HG03520 (cell line): ENCODE results near the gene CCL5.
A peak's percentile ranks its signal among the peaks of the same experiment; 100 is the strongest.

ENCODE experiments used
- ATAC-seq: cut with Tn5 transposase; IDR thresholded peaks from one replicate; pipeline ENCODE4 v1.9.1; 2021; ENCODE audit warnings: mild to moderate bottlenecking, moderate library complexity; ENCODE audit not compliant: unreplicated experiment

The CCL5 gene

DNA sequence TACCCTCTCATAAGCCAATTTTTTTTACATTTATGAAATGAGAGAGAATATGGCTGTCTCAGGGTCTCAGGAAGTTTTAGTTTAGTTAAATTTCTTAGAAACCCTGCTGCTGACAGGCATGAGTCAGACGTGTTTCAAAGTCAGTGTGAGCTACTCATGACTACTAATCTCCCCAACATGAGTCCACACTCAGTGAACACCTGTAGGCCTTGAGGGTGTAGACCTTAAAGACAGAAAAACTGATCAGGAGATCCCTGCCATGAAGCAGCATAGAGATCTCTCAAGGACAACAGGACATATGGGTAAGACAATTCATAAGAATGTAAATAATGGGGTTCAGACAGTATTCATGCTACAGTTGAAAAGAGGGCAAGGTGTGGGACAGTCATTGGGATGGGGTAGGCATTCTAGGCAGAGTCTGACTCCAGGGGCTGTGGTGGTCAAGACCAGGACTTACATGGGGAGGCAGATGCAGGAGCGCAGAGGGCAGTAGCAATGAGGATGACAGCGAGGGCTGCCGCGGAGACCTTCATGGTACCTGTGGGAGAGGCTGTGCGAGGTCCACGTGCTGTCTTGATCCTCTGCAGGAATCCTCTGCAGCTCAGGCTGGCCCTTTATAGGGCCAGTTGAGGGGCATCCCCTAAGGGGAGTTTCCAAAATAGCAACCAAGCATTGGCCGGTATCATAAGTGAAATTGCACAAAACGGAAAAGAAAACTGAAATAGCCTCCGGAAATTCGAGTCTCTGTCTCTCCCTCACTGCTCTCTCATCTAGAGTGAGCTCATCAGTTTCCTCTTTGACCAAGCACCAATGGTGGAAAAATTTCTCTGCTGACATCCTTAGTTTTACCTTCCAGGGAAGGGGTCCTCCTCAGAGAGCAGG, at the start of gene CCL5:
Gene CCL5 (minus strand): TSS at position 588 of the 882 bp plus-strand sequence.
- ATAC-seq = peak; percentile 91

DNA sequence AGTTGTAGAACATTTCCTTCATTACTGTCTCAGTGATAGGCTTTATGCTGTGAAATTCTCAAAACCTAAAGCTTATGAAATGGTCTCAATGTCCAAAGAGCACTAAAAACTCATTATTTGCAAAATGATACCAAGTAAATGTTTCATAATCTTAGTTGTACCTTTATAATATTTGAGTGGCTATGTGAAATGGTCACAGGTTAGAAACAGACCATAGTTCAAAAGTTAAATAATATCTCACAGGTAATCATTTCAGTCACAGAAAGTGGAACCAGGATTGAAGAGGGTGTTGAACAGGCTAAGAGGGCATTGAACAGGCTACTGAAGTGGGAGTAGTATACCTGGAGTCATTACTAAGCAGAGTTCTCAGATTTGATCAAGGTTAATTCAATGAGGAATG, 47.6 kb upstream of the CCL5 start:
- ATAC-seq = no peak

DNA sequence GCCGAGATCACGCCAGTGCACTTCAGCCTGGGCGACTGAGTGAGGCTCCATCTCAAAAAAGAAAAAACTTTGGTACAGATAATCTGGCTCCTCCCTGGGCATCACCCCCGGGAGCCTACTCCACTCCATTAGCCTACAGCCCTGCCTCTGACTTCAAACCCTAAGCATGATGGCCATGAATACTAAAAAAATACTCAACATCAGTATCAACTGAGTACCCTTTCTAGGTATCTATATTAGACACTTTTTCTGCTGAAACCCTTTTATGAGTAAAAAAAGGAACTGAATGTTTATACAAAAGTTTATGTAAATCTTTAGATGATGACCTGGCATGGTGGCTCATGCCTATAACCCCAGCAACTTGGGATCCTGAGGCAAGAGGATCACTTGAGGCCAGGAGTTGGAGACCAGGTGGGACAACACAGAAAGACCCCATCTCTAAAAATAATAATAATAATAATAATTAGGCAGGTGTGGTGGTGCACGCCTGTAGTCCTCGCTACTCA, 43.5 kb upstream of the CCL5 start:
- no peak for ATAC-seq

DNA sequence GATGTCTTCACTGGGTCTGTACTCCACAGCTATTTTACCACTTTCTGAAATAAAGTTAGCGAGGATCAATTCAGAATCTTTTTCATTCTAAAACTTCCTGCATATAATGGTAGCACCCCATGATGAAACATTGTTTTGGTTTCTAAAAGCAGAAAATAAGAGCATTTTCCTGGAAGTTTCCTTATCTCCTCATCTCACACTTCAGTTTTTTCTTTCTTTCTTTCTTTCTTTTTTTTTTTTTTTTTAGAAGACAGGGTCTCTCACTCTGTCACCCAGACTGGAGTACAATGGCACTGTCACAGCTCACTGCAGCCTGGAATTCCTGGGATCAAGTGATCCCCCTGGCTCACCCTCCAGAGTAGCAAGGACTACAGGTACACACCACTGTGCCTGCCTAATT, 40.1 kb upstream of the CCL5 start:
- ATAC-seq = no peak

DNA sequence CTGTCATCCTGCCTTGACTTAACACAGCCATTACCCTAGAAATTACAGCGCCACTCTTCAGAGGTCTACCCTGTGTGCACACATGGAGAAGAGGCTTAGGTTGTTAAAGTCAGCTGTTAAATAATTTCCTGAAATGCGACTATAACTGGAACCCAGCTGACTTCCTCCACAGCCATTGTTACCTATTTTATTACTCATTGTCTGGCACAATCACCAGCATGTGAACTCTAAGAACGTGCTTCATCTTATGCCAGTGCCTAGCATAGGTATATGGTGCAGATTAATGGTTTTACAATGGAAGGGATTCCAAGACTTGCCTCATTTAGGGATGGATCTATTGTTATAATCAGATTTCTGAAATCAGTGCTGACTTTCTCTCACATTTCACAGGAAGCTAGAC, 38.5 kb upstream of the CCL5 start:
- no peak for ATAC-seq

DNA sequence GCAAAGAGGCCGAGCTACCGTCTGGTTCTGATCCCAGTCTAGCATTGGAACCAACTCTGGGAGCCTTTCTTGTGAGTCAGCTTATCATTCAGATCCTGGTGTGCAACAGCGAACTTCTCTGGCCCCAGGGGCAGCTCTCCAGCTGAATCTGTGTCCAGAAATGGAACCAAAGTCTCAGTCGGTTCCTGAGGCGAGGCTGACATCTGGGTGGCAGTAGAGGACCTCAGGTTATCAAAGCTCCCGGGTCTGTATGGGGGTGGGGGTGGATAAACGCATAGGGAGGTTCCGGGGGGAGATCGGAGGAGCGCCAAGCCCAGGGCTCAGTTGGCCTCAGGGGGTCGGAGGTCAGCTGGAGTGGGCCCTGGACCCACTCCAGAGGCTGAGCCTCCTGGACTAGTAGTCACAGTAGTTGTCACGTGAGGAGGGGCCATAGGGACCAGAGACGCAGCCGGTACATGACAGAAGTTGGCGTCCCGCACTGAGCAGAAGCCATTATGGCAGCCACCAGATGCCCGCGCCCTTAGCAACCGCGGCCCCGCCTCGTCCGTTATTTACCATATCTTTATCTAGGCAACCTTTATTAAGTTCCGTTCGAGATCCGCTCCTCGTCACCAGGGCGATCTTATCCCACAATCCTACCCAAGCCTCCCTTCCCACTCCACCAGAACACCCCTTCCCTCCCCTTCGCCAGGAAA, 37.5 kb upstream of the CCL5 start:
- ATAC-seq = no peak

DNA sequence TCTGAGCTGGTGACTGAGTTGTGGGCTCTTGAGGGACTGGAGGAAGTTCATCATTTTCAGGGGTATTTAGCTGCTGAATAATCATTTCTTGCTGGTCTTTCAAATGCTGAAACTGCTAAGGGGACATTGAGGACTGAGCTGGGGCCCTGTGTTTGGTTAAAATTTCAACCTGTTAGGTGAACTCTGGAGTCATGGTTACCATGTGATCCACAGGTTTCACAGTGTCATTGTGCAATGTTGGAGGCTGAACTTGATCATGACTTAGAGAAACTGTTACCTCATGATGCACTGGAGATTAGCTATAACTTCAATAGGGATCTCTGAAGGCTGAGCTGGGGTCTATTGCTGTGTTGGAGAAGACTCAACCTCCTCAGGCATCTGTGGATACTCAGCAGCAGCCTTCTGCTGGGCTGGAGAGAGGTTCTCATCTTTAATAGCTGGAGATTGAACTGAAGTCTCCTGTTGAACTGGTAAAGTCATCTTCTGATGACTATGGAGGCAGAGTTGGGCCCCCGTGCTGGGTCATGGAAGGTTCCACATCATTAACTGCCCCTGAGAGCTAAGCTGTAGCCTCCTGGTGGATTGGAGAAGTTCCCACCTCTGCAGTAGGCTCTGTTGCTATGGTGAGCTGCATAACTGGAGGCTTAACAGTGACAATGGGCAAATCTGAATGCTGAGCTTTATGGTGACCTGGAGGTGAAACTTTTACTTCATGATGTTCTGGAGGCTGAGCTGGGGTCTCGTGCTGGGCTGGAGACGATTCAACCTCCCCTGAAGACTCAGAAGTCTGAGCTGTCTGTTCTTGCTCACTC, 35.2 kb upstream of the CCL5 start:
- ATAC-seq = no peak

DNA sequence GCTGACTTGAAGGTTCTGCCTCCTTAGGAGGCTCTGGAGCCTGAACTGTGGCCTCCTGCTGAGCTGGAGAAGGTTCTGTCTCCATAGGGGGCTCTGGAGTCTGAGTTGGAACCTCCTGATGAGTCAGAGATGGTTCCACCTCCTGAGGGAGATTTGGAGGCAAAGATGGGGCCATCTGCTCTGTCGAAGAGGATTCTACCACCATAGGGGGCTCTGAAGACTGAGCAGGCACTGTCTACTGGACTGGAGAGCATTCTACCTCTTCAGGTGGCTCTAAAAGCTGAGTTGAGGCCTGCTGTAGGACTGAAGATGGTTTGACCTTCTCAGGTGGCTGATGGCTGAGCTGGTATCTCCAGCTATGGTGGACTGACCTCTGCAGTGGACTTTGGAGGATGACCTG, 34.2 kb upstream of the CCL5 start:
- ATAC-seq = no peak

DNA sequence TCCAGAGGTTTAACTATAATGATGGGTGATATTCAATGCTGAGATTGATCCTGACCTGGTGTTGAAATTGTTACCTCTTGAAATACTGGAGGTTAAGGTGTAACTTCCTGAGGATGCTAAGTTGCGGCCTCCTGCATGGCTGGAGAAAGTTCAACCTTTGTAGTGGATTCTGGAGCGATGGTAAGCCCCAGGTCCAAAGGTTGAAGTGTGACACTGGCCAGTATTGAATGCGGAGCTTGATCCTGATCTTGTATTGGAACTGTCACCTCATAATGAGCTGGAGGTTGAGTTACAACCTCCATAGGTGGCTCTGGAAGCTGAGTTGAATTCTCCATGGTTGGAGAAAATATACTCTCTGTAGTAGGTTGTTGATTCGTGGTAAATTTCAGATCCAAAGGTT, 33.4 kb upstream of the CCL5 start:
- ATAC-seq = no peak

DNA sequence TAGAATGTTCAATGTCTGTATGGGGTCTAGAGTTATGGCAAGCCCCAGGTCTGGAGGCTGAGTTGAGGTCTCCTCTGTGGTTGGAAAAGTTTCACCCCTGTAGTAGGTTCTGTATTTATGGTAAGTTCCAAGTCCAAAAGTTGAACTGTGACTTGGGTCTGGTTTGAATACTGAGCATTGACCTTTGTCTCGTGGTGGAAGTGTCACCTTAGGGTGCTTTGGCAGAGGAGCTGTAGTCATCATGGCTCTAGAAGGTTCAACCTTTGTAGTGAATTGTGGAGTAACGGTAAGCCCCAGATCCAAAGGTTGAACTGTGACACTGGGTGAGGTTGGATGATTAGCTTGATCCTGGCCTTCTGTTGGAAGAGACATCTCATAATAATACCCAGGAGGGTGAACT, 32.8 kb upstream of the CCL5 start:
- no peak for ATAC-seq

DNA sequence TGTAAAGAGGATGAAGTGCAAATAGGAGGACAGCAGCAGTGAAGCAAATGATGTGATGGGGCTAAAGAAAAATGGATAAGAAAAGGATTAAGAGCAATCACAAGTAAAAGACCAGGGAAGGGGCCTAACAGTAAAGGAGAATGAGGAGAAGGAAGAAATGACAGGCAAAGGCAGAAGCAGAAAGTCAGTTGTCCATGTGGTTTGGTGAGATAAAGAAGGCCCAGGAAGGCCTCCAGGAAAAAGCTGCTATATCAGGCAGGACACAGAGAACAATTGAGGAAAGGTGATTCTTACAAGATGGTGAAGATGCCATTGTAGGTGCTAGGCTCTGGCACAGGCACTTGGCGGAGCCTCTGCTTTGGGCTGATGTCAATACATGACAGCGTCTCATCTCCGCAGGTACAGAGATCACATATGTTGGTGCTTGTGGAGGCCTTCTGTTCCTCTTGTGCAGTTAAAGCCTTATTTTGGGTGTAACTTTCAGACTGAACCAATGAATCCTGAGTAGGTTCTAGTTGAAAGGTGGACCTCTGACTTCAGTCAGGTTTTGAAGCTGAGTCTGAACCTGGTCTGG, 32.3 kb upstream of the CCL5 start:
- no peak for ATAC-seq

DNA sequence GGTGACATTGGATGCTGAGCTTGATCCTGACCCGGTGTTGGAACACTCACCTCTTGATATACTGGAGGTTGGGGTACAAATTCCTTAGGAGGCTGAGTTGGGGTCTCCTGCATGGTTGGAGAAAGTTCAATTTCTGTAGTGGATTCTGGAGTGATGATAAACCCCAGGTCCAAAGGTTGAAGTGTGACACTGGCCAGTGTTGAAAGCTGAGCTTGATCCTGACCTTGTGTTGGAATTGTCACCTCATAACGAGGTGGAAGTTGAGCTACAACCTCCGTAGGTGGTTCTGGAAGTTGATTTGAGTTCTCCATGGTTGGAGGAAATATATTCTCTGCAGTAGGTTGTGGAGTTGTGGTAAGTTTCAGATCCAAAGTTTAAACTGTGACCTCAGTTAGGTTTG, 29.2 kb upstream of the CCL5 start:
- no peak for ATAC-seq

DNA sequence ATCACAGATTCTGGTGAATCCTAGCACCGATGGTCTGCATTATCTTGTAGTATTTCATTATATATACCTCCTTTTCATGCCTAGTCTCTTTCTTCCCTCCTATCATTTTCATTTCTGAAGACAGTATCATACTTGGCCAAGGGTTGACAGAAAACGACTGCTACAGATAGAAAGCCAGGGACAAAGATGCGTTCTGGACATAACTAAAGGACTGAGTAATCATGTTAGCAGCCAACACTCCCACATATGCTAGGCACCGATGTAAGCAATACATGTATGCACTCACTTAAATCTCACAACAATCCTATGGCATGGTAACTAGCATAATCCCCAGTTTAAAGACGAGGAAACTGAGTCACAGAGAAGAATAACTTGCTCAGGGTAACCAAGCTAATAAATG, 27.5 kb upstream of the CCL5 start:
- no peak for ATAC-seq

DNA sequence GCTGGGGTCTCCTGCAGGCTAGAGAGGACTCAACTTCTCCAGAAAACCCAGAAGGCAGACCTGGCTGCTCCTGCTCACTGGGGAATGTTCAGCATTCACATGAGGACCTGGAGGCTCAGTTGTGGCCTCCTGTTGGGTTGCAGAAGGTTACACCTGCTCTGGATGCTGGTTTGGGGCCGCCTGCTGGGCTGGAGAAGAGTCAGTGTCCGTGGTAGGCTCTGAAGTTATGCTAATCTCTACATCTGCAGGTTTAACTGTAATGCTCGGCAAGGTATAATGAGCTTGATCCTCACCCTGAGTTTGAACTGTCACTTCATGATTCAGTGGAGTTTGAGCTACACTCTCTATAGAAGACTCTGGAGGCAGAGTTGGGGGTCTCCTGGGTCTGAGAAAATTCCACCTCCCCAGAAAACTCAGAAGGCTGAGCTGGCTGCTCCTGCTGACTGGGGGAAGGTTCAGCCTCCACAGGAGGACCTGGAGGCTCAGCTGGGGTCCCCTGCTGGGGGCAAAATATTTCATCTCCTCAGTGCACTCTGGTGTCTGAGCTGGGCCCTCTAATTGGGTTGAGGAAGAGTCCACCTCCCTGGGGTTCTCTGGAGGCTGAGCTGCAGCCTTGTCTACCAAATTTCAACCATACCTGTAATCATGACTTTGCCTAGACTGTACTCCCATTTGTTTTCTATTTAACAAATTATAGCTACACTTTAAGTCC, 26.9 kb upstream of the CCL5 start:
- ATAC-seq = no peak

DNA sequence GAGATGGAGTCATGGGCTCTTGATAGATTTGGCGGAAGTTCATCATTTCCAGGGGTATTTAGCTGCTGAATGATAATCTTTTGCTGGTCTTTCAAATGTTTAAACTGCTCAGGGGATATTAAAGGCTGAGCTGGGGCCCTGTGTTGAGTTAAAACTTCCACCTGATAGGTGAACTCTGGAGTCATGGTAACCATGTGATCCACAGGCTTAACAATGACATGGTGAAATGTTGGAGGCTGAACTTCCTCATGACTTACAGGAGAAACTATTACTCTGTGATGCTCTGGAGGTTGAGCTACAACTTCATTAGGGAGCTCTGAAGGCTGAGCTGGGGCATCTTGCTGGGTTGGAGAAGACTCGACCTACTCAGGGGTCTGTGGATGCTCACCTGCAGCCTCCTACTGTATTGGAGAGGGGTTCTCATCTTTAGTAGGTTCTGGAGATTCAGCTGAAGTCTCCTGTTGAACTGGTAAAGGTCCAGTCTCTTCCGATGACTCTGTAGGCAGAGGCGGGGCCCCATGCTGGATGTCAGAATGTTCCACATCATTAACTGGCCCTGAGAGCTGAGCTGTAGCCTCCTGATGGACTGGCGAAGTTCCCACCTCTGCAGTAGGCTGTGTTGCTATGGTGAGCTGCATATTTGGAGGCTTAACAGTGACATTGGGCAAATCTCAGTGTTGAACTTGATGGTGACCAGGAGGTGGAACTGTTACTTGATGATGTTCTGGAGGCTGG, 26.2 kb upstream of the CCL5 start:
- no peak for ATAC-seq

DNA sequence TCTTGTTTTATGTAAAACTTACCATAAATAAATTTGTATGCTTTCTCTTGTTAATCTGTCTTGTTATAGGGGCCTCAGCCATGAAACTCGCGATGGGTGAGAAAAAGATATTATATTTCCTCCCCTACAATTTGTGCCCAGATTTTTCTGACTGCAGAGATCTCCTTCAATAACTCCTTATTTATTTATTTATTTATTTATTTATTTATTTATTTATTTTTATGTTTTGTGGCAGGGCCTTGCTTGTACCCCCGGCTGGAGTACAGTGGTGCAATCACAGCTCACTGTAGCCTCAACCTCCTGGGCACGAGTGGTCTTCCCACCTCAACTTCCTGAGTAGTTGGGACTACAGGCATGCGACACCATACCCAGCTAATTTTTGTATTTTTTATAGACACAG, 23.3 kb upstream of the CCL5 start:
- ATAC-seq = no peak

DNA sequence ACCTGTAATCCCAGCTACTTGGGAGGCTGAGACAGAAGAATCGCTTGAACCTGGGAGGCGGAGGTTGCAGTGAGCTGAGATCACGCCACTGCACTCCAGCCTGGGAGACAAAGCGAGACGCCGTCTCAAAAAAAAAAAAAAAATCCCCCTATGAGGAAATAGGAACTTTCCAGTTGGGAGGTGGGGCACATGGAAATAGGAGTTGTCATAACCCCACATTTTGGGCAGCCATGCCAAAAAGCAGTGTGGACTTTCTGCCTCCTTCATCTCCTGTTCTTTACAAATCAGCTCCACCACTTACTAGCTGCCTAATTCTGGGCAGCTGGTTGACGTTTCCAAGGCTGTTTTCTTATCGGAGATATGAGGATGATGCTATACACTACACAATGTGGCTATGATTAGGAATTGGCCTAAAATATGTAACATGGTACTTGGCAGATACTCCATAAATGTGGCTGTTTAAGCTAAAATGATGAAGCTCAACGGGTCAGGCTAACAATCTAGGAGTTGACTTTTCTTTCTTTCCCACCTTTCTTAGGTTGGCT, 21.5 kb upstream of the CCL5 start:
- no peak for ATAC-seq

DNA sequence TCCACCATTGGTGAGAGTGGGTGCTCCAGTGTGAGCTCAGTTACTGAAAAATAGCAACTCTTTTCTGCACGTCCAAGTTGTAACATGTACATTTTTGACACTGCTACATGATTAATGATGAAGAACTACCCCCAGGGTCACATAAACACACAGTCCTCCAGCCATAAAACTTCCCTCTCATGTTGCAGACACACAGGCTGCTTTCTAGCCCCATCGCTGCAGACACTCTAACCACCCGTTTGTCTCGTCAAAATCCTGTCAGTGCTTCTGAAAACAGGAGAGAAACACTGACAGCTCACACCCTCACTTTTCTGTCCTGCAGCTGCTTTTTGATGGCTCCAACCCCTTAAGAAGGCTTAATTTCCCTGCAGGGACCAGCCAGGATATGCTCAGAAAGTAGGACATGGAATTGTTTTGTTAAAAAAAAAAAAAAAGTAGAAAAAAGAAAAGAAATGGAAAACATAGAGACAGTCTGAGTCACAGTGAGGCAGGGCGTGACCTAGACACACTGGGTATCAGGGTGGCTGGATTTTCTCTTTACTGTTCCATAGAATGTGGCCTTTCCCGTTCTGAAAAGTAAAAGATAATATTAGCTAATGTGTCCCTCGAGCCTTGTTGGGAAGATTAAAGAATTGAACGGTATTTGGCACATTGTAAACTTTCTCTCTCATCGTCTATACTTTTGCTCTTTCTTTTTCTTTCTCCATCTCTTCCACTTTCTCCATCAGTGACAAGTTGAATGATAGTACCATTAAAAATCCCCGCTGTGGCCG, 20.7 kb upstream of the CCL5 start:
- no peak for ATAC-seq

DNA sequence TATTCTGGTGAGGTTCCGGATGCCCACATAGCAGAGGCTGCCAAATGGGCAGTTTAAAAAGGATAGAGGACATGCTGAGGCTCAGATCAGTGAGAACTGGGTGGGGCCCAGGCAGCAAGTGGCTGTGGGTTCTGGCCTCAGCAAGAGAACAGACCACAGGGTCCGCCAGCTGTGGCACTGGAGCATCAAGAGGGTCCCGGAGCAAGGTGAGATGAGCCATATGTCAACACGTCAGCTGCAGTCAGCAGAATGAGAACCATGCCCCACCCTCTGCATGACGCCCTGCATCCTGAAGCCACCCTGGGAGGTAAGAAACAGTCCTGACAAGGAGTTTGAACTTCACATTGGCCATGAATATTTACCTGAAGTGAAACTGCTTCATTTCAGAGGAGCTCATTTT, 20.1 kb upstream of the CCL5 start:
- ATAC-seq = no peak
